Heart left ventricle (tissue), 13 donors: Measurements from ENCODE around the gene TNRC6C.

Experiments
- POLR2A ChIP-seq, 2 donors: fragments of 450-650 bp; IDR thresholded peaks; one replicate each; pipeline ENCODE4 v1.6.1; 2017; ENCODE audit warnings: antibody characterized with exemption in 2 of 2, mild to moderate bottlenecking in 2 of 2, moderate library complexity in 2 of 2
- TF ChIP-seq, protein P1 (sequence below), 12 donors: fragments of 200-600 bp; sonication (generic) in 4 of 12; IDR thresholded peaks; one replicate each; pipeline versions ENCODE4 v1.5.0 to v1.8.0; 2018 to 2022; ENCODE audit warnings: antibody characterized with exemption in 12 of 12, mild to moderate bottlenecking in 5 of 12
- donor health status: ischemic (EF 13 %, LVEDD 7.1; RV severe dilation, severe dysfunction).
- donor health status: DM: no; HTN: yes; CAD: no.
- donor health status: DM: no; HTN: no; CAD: no.
- donor health status: ischemic (EF 25% LVEDD 6.9; RV normal size, moderate dysfunction).
- donor health status: ischemic (EF 25% LVEDD 5.7; RV mildly dilated, moderate dysfunction).
- donor health status: ischemic (EF 35%, LVEDD 5.7; RV mildly dilated, moderate dysfunction).
- donor health status: nonischemic (EF 11% LVEDD 7.7; RV severe dilation, severe dysfunction).
- donor health status: DM: yes; HTN: yes; CAD: no.
- donor health status: PGD.
- donor health status: ischemic (EF 29% LVEDD 5.4; RV normal size, mild dysfunction).
- donor health status: nonischemic (EF 23%, LVEDD 6.1; RV moderate dilation, normal function).

DNA sequence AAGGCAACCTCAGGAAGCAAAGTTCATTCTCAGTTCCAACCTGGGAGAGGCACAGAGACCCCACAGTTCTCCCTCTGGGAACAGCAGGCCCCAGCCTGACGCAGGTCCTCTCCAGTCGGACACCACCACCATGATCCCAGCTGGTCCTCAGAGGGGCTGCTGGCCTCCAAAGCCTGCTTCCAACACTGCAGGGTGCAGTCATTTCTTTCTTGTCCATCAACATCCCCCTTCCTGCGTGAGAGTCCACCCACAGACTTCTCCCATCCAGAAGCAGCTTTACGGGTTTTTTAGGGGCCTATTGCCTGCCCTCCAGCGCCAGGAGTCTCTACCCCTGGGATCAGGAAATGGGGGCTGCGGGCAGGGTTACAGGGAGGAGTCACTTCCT, 29.3 kb upstream of the TNRC6C start:
- TF ChIP-seq, protein P1, sequence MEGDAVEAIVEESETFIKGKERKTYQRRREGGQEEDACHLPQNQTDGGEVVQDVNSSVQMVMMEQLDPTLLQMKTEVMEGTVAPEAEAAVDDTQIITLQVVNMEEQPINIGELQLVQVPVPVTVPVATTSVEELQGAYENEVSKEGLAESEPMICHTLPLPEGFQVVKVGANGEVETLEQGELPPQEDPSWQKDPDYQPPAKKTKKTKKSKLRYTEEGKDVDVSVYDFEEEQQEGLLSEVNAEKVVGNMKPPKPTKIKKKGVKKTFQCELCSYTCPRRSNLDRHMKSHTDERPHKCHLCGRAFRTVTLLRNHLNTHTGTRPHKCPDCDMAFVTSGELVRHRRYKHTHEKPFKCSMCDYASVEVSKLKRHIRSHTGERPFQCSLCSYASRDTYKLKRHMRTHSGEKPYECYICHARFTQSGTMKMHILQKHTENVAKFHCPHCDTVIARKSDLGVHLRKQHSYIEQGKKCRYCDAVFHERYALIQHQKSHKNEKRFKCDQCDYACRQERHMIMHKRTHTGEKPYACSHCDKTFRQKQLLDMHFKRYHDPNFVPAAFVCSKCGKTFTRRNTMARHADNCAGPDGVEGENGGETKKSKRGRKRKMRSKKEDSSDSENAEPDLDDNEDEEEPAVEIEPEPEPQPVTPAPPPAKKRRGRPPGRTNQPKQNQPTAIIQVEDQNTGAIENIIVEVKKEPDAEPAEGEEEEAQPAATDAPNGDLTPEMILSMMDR (IDR thresholded peaks at IDR 0.05), result no peak
- no peak for TF ChIP-seq POLR2A (IDR thresholded peaks at IDR 0.05)
